HT1080 (cell line): ENCODE data around the gene ATP5ME. TPM values are rescaled to one million over a fixed set of nuclear protein-coding genes. Genes with fewer than 3 reads are reported as not detected.
"Not testable (repeated sequence)": the region's sequence is repeated elsewhere in the genome, so short reads cannot be mapped to it uniquely, and the experiment has no call there.

Experiments used
- DNase-seq: peaks from one replicate; pipeline ENCODE4 v3.0.0-alpha.2; 2015; ENCODE audit warnings: low read depth
- total RNA-seq: library from RNA; depleted of rRNA; stranded (reverse); fragments of >200 nt; shearing (Covaris generic); gene quantifications from 2 replicates; pipeline ENCODE4 v1.2.3, GENCODE V29; 2014

Gene ATP5ME
- total RNA-seq, 1 experiment from 2014 or later: 214 TPM

GRCh38 chr4:656436-657337, 17.4 kb downstream of the ATP5ME start:
- DNase-seq: no peak

- DNase-seq: no peak
Observed at GRCh38 chr4:655464-656151, 18.5 kb downstream of the ATP5ME start.

- no peak for DNase-seq
Observed at GRCh38 chr4:654871-655463, 19.1 kb downstream of the ATP5ME start.

GRCh38 chr4:654503-654845, 19.6 kb downstream of the ATP5ME start:
- DNase-seq: no peak

- no peak for DNase-seq
Observed at GRCh38 chr4:653831-654502, 20.1 kb downstream of the ATP5ME start.

- no peak for DNase-seq
Observed at GRCh38 chr4:653080-653821, 20.8 kb downstream of the ATP5ME start.

- DNase-seq: no peak
Observed at GRCh38 chr4:651884-652642, 22.0 kb downstream of the ATP5ME start.

GRCh38 chr4:650951-651883, 22.9 kb downstream of the ATP5ME start:
- DNase-seq: no peak

GRCh38 chr4:650461-650860, 23.6 kb downstream of the ATP5ME start:
- DNase-seq: no peak

GRCh38 chr4:649751-650310, 24.2 kb downstream of the ATP5ME start:
- DNase-seq: no peak

GRCh38 chr4:649293-649625, 24.8 kb downstream of the ATP5ME start:
- no peak for DNase-seq

- DNase-seq: no peak
Observed at GRCh38 chr4:648579-649292, 25.3 kb downstream of the ATP5ME start.

- DNase-seq: no peak
Observed at GRCh38 chr4:647481-647880, 26.6 kb downstream of the ATP5ME start.

GRCh38 chr4:646460-646859, 27.6 kb downstream of the ATP5ME start:
- no peak for DNase-seq

GRCh38 chr4:642366-642765, 31.7 kb downstream of the ATP5ME start:
- not testable (repeated sequence) for DNase-seq

- DNase-seq: no peak
Observed at GRCh38 chr4:637536-638280, 36.4 kb downstream of the ATP5ME start.

- DNase-seq: no peak
Observed at GRCh38 chr4:636628-637159, 37.4 kb downstream of the ATP5ME start.
